Panc1 (cell line): Measurements from ENCODE around the gene C19orf81. TPM values are rescaled to one million over a fixed set of nuclear protein-coding genes. Genes with fewer than 3 reads are reported as not detected.

Experiments
- ATAC-seq: fragments of 200-7000 bp; cut with Tn5 transposase; 2 replicates; pipeline ENCODE4 v1.9.1; 2020; ENCODE audit warnings: mild to moderate bottlenecking, moderate library complexity
- BruUV-seq: library from RNA; stranded (reverse); fragments of 400-500 nt; replicated peaks from 2 replicates; lab custom pipeline; 2021; lab: Mats Ljungman, UMichigan
- CTCF ChIA-PET: fragments of 300-600 bp; sonication (Branson Sonifier 250); formaldehyde crosslinking; loops from one replicate; lab custom pipeline; 2022; ENCODE audit warnings: antibody characterized with exemption; lab: Charles Lee
- POLR2A ChIA-PET: fragments of 300-600 bp; sonication (Branson Sonifier 250); formaldehyde crosslinking; loops from one replicate; lab custom pipeline; 2022; ENCODE audit warnings: antibody characterized with exemption; lab: Charles Lee
- DNase-seq: peaks from one replicate; pipeline ENCODE4 v3.0.0-alpha.2; 2010; ENCODE audit warnings: low read depth, low spot score
- H3K27ac ChIP-seq: 2 replicates; pipeline ENCODE4 v1.5.1; 2011; ENCODE audit warnings: mild to moderate bottlenecking, low read length, inconsistent platforms
- H3K27me3 ChIP-seq: fragments of 200-500 bp; sonication (Bioruptor generic); 2 replicates; pipeline ENCODE4 v1.6.0; 2014; ENCODE audit warnings: low read length, inconsistent platforms; ENCODE audit not compliant: control insufficient read depth, insufficient read depth
- H3K36me3 ChIP-seq: fragments of 200-500 bp; sonication (Bioruptor generic); 2 replicates; pipeline ENCODE4 v1.5.1; 2014; ENCODE audit warnings: inconsistent platforms, mild to moderate bottlenecking, low read length, moderate library complexity; ENCODE audit not compliant: control insufficient read depth, insufficient read depth
- H3K4me1 ChIP-seq: 2 replicates; pipeline ENCODE4 v1.5.1; 2011; ENCODE audit warnings: inconsistent platforms, mild to moderate bottlenecking, low read length, moderate library complexity; ENCODE audit not compliant: control insufficient read depth, insufficient read depth
- H3K4me3 ChIP-seq, 2 experiments: 2 replicates each; pipeline ENCODE4 v1.5.1; 2011 to 2012; ENCODE audit warnings: low read depth in 2 of 2, low read length in 2 of 2, mild to moderate bottlenecking in 2 of 2, inconsistent platforms in 1 of 2, moderate library complexity in 1 of 2
- H3K9me3 ChIP-seq: fragments of 200-500 bp; sonication (Bioruptor generic); 2 replicates; pipeline ENCODE4 v1.5.1; 2014; ENCODE audit warnings: low read depth, mild to moderate bottlenecking, inconsistent platforms, low read length, moderate library complexity; ENCODE audit not compliant: control insufficient read depth, insufficient read depth
- CTCF ChIP-seq: fragments of 450-650 bp; IDR thresholded peaks from 2 replicates; pipeline ENCODE4 v1.5.1; 2017; ENCODE audit warnings: mild to moderate bottlenecking
- POLR2AphosphoS5 ChIP-seq: IDR thresholded peaks from 2 replicates; pipeline ENCODE4 v1.6.1; 2012; ENCODE audit warnings: mild to moderate bottlenecking, low read depth, low read length, moderate library complexity
- REST ChIP-seq, 2 experiments: IDR thresholded peaks; 2 replicates each; pipeline ENCODE4 v1.6.1; 2011 to 2012; ENCODE audit warnings: low read depth in 2 of 2, control low read depth in 1 of 2, low read length in 1 of 2, mild to moderate bottlenecking in 1 of 2, moderate library complexity in 1 of 2; ENCODE audit not compliant: insufficient read depth in 1 of 2
- SIN3A ChIP-seq: IDR thresholded peaks from 2 replicates; pipeline ENCODE4 v1.6.1; 2012; ENCODE audit warnings: low read depth, mild to moderate bottlenecking, low read length, moderate library complexity, borderline replicate concordance; ENCODE audit not compliant: insufficient read depth
- TCF7L2 ChIP-seq: IDR thresholded peaks from 2 replicates; pipeline ENCODE4 v1.6.1; 2011; ENCODE audit warnings: mild to moderate bottlenecking, low read depth, low read length, inconsistent platforms
- in situ Hi-C: cut with HindIII; loops from 2 replicates; pipeline ENCODE4 v1.10.0; 2016; ENCODE audit warnings: low sequenced_read_pairs, low pct_unique_long_range_greater_than_20kb
- intact Hi-C: fragments of 100-400 bp; cut with micrococcal nuclease; formaldehyde crosslinking; loops from one replicate; pipeline ENCODE4 v1.10.0; 2022; ENCODE audit not compliant: unreplicated experiment
- total RNA-seq: library from RNA; stranded (reverse); gene quantifications from one replicate; pipeline ENCODE4 v1.2.1, GENCODE V29; 2021; ENCODE audit not compliant: unreplicated experiment

The C19orf81 gene
- total RNA-seq, 1 experiment from 2014 or later: 0.98 TPM

GRCh38 chr19:50624949-50625600 is 24.2 kb upstream of the C19orf81 start:
- TF ChIP-seq REST (IDR thresholded peaks at IDR 0.05; ENCODE audit: insufficient read depth in 1 of 2, low read depth in 2 of 2, low read length in 1 of 2) (no peak), POLR2AphosphoS5 (no peak), TCF7L2 (no peak), CTCF (no peak), SIN3A (no peak)
- Histone ChIP-seq H3K9me3 (no peaks in the 10 kb centered on the region), H3K36me3 (no peaks in the 10 kb centered on the region), H3K27ac (no peak overlapping the region), H3K4me1 (no peaks in the 10 kb centered on the region), H3K4me3 (no peak overlapping the region), H3K27me3 (no peaks in the 10 kb centered on the region)
- in situ Hi-C loops (no loop called here), intact Hi-C loops (no loop called here)
- no TSS peak for BruUV-seq
- ATAC-seq (no peak), DNase-seq (no peak)
- CTCF ChIA-PET: no interaction called here
- POLR2A ChIA-PET: no interaction called here

- intact Hi-C loops (no loop called here), in situ Hi-C loops (no loop called here)
- H3K27me3 ChIP-seq: no peaks in the 10 kb centered on the region
- ChIA-PET CTCF (no interaction called here), POLR2A (no interaction called here)
- H3K36me3 ChIP-seq: no peaks in the 10 kb centered on the region
- no peak overlapping the region for H3K4me3 ChIP-seq
- TF ChIP-seq CTCF (no peak), POLR2AphosphoS5 (no peak), REST (IDR thresholded peaks at IDR 0.05; ENCODE audit: insufficient read depth in 1 of 2, low read depth in 2 of 2, low read length in 1 of 2) (no peak), SIN3A (no peak), TCF7L2 (no peak)
- no peaks in the 10 kb centered on the region for H3K4me1 ChIP-seq
- no peaks in the 10 kb centered on the region for H3K9me3 ChIP-seq
- no peak for ATAC-seq
- H3K27ac ChIP-seq: no peak overlapping the region
- DNase-seq: no peak
- no TSS peak for BruUV-seq
These were observed 23.2 kb upstream of the C19orf81 start for GRCh38 chr19:50626011-50626410.
